Stimulated activated CD8-positive, alpha-beta memory T cell treated with anti-CD3 and anti-CD28 coated beads, Interleukin-12 subunit alpha, Interleukin-12 subunit beta, amount 100 ng/mL, for 24 hours (primary cell): ENCODE data around the gene MXD3.
"Not testable (repeated sequence)": the region's sequence is repeated elsewhere in the genome, so short reads cannot be mapped to it uniquely, and the experiment has no call there.

Source experiments
- DNase-seq: peaks from one replicate; pipeline ENCODE4 v3.0.0-alpha.2; 2020; ENCODE audit errors: extremely low read depth

MXD3 gene

DNA sequence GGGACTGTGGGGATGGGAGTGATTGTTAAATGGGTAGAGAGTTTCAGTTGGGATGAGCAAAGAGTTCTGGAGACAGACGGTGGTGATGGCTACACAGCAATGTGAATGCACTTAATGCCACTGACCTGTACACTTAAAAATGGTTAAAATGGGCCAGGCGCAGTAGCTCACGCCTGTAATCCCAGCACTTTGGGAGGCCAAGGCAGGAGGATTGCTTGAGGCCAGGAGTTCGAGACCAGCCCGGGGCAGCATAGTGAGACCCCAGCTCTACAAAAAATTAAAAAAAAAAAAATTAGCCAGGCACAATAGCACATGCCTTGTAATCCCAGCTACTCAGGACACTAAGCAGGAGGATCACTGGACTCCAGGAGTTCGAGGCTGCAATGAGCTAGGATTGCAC, 32.1 kb upstream of the MXD3 start:
- DNase-seq: no peak

- not testable (repeated sequence) for DNase-seq
Measured at GRCh38 chr5:177343000-177343399, 31.3 kb upstream of the MXD3 start.

DNA sequence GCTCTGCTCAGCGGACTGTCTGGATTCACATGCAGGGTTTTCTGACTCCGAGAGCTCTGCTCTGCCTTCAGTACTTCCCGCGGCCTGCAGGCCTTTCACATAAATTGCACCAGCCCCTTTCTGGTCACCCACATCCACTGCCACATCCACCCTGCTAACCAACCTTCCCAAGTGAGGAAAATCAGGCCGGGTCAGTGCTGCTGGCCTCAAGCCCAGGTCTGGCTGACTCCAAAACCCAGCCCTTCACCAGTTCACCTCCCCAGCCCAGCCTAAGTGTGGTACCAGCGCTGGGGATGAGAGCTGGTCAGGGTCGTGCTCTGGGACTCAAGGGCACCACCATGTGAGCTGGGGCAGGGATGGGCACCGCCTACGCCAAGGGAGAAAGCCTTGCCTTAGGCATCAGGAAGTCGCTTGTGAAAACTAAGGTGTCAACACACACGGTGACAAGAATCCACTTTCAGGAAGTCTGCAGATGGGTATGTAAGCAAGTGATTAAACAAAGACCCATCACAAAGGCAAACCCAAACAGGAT, 27.5 kb upstream of the MXD3 start:
- no peak for DNase-seq

DNA sequence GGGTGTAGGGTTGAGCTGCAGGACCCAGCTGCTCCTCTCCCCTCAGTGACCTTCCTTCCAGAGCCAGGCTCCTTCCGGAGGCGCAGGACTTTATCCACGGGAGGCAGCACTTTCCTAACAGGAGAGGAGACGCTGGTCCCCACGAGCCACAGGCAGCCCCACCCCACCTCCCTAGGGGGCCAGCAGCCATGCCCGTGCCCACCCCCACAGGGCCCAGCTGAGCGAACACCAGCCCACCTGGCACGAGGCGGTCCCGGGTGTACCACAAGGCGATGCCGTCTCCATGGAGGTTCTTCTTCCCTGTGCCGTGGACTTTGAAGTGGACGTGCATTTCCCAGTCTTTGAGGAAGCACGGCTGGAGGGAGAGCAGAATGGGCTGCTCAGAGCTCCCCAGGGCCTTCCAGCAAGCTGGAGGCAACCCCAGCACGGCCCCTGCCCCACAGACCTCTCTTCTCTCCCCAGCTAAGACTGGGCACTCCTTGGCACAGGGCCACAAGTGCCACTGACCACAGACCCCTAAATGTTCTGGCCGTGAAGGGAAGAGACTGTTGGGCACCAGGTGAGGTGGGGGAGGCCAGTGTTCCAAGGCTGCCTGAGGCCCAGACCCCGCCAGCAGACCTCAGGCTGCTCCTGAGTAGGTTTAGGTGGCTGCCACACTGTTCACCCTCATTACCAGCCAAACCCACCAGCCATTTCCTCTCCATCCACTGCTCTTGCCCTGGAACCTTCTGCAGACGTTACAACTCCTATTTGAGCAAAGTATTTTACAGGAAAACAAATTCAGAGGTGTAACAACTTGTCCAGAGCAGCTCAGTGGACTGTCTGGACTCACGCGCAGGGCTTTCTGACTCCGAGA, 26.8 kb upstream of the MXD3 start:
- no peak for DNase-seq

GRCh38 chr5:177336603-177337494, 25.2 kb upstream of the MXD3 start:
- DNase-seq: no peak

GRCh38 chr5:177336112-177336511, 24.4 kb upstream of the MXD3 start:
- no peak for DNase-seq

DNA sequence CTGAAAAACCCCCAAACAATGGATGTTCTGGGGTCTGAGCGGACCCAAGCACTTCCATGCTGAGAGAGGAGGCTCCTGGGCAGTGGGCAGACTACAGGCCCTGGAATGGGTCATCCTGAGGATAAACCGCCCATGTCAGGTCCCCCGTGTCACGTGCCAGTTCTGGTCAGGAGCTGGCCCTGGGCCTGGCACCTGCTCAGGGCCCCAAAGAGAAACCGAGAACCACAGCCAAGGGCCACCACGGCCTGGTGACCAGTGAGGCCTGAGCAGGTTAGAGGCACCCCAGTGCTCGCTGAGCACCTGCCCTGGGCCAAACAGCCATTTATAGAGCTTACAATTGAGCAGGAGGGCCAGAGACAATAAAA, 24.0 kb upstream of the MXD3 start:
- no peak for DNase-seq

GRCh38 chr5:177334781-177335700, 23.3 kb upstream of the MXD3 start:
- DNase-seq: no peak

- DNase-seq: no peak
Measured at GRCh38 chr5:177334155-177334551, 22.5 kb upstream of the MXD3 start.

GRCh38 chr5:177333420-177334154, 21.9 kb upstream of the MXD3 start:
- DNase-seq: no peak

- DNase-seq: no peak
Measured at GRCh38 chr5:177332896-177333260, 21.2 kb upstream of the MXD3 start.

GRCh38 chr5:177332031-177332895, 20.6 kb upstream of the MXD3 start:
- DNase-seq: no peak

GRCh38 chr5:177330991-177331842, 19.5 kb upstream of the MXD3 start:
- no peak for DNase-seq

DNA sequence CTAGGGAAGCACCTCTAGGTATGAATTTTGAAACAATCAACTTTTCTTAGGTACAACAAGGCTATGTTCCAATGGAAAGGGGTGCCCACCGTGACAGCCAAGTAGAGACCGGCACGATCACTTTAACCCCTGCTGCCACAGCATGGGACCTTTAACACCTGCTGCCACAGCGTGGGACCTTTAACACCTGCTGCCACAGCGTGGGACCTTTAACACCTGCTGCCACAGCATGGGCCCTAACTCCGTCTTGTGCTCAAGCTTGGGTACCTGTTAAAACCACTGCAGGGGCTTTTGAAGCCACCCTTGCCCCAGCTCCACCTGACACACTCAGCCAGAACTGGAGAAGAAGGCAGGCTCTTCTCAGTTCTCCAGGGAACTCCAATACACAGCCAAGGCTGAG, 18.2 kb upstream of the MXD3 start:
- no peak for DNase-seq

DNA sequence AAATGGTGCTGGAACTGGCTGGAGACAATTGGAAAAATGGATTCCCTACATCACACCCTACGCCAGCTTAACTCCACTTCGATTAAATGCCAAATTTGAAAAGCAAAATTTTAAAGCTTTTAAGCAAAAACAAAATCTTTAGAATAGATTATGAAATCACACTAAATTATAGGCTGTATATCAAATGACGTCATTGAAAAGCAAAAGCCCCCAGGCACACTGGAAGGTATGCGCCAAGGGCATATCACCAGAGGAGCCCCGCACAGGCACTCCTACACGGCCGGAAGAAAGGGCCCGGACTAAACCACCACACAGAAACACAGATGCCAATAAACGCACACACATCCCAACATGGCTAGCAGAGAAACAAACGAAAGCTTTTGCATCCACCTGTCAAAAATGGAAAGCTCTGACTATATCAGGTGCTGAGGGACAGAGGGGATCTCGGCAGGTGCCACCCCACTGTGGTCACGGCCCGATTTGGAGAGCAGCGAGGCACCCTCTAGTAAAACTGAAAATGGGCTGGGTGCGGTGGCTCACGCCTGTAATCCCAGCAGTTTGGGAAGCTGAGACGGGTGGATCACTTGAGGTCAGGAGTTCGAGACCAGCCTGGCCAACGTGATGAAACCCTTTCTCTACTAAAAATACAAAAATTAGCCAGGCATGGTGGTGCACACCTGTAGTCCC, 17.0 kb upstream of the MXD3 start:
- no peak for DNase-seq

- no peak for DNase-seq
Measured at GRCh38 chr5:177327539-177328522, 16.1 kb upstream of the MXD3 start.

DNA sequence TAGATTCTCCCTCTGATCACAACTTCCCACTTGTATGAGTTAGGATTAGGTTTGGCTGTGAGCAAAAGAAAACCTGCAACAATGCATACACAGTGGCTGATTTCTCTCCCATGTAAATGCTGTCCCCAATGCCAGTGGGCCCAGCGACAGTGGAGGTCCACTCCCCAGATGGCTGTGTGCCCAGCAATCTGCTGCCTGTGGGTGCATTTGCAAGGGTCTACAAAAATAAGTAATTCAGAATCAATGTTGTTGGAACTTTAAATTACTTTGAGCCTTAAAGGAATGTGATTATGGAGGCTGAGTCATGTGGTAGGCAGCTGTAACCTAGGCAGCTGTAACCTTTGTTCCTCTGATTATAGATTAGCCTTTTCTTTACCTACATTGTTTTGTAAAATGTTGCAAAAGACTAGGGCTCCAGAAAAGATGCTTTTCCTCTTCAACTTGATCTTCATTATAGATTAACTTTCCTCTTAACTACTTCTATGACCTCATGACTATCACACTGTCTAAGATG, 14.2 kb upstream of the MXD3 start:
- DNase-seq: no peak
